Choroid plexus epithelial cell (primary cell): ENCODE measurements around the gene GNAT2.
A peak's percentile ranks its signal among the peaks of the same experiment; 100 is the strongest.

ENCODE experiments used
- DNase-seq: peaks from one replicate; pipeline ENCODE4 v3.0.0-alpha.2; 2010; ENCODE audit warnings: low read depth
- H3K4me3 ChIP-seq: 2 replicates; pipeline ENCODE4 v1.5.1; 2011; ENCODE audit warnings: low read depth, mild to moderate bottlenecking, control low read depth, low read length, moderate library complexity
- CTCF ChIP-seq: conservative IDR thresholded peaks from 2 replicates; pipeline ENCODE4 v1.5.1; 2011; ENCODE audit warnings: low read depth, mild to moderate bottlenecking, control low read depth, inconsistent platforms, low read length, moderate library complexity

The GNAT2 gene

DNA sequence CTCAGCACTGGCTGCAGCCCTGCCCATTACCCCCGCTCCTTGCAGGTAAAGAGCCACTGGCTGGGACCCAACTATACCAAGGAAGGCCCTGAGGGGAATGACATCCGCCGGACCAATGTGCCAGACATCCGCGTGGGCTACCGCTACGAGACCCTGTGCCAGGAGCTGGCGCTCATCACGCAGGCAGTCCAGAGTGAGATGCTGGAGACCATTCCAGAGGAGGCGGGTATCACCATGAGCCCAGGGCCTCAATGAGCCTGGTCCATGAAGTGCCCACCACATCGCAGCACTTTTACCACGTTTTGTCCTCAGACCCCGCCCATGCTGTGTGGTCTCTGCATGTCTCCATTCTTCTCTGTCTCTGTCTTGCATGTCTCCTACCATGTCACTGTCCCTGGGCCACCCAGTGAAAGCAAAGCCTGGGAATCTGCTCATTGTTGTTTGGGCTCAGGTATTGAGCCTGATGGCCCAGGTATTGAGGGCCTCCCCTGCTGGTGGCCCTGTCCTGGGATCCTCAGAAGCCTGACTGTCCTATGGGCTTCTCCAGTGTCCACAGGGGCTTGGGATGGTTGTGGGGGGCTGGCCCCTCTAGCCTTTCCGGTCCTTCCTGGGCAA, 11.6 kb upstream of the GNAT2 start:
- no peak for DNase-seq
- TF ChIP-seq CTCF, result no peak
- no peak overlapping the region for H3K4me3 ChIP-seq

DNA sequence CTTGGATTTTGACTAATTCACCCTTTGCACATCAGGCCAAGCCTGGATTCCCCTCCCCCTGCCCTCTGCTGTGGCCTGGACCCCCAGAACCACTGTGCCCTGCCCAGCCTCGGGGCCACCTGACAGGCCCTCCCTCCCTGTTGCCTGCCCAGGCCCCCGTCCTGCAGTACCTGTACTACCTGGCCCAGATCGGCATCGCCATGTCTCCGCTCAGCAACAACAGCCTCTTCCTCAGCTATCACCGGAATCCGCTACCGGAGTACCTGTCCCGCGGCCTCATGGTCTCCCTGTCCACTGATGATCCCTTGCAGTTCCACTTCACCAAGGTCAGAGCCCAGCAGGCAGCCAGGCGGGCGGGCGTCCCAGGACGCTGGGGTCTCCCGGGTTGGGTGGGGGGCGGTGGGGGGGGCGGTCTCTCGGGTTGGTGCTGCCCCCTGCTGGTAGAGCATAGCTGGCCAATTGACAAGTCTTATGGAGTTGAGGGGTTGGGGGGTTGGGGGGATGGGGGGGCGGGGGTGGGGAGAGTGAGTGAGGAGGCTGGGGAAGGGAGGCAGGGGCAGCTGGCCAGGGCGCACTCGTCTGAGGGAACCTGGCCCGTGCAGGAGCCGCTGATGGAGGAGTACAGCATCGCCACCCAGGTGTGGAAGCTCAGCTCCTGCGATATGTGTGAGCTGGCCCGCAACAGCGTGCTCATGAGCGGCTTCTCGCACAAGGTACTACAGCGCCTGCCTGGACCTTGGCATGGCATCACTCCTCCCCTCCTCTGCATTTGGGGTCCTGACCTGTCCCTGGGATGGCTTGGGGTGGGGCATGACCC, 10.9 kb upstream of the GNAT2 start:
- DNase-seq, result no peak
- TF ChIP-seq CTCF, result peak; percentile 35

GRCh38 chr1:109629372-109630030, 10.1 kb upstream of the GNAT2 start:
- TF ChIP-seq CTCF, result no peak
- no peak overlapping the region for H3K4me3 ChIP-seq
- DNase-seq, result no peak

More for the DNA sequence above, 10.9 kb upstream of the GNAT2 start:
- no peak overlapping the region for H3K4me3 ChIP-seq

DNA sequence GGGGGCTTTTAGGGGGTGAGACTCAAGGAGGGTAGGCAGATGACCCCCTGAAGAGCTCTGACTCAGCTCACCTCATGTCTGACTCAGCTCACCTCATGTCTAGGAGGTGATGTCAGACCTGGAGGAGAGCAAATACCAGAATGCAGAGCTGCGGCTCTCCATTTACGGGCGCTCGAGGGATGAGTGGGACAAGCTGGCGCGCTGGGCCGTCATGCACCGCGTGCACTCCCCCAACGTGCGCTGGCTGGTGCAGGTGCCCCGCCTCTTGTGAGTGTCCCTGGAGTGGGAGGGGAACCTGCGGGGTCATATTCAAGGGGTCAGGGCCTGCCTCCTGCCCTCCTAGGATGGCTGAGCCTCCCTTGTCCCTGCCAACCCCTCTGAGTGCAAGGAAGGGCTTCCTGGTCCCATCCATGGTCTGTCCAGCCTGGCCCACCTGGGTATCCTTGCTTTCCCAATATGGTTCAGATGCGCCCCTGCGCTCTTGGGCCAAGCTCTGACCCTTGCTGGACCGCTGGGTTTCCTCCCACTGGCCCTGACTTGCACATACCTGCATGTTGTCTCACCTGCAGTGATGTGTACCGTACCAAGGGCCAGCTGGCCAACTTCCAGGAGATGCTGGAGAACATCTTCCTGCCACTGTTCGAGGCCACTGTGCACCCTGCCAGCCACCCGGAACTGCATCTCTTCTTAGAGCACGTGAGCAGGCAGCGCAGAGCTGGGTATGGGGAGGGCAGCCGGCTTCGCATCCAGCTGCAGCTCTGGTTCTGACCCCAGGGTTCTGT, 9.3 kb upstream of the GNAT2 start:
- no peak overlapping the region for H3K4me3 ChIP-seq
- TF ChIP-seq CTCF, result no peak

DNA sequence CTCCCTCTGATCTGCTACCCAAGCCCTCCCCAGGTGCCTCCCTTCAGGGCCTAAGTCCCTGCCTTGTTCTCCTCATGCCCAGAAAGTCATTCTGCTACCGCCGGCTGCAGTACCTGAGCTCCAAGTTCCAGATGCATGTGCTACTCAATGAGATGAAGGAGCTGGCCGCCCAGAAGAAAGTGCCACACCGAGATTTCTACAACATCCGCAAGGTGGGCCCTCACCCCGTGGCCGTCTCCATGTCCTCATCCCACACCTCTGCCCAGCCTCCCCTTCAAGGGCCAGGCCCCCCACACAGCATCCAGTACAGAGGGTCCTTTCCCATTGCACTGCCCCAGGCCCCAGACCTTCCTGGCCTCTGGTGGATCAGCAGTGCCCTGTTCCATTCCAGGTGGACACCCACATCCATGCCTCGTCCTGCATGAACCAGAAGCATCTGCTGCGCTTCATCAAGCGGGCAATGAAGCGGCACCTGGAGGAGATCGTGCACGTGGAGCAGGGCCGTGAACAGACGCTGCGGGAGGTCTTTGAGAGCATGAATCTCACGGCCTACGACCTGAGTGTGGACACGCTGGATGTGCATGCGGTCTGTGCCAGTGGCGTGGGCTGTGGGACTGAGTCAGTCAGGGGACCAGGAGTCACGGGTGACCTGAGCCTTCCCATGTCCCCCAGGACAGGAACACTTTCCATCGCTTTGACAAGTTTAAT, 8.4 kb upstream of the GNAT2 start:
- no peak overlapping the region for H3K4me3 ChIP-seq
- no peak for DNase-seq
- TF ChIP-seq CTCF, result no peak

More for the DNA sequence above, 9.3 kb upstream of the GNAT2 start:
- peak; percentile 56 for DNase-seq

GRCh38 chr1:109626682-109627408, 7.4 kb upstream of the GNAT2 start:
- no peak overlapping the region for H3K4me3 ChIP-seq
- DNase-seq, result no peak
- TF ChIP-seq CTCF, result no peak
